Prostate gland (tissue), 2 donors: ENCODE measurements around the gene REN. TPM values are rescaled to one million over a fixed set of nuclear protein-coding genes. Genes with fewer than 3 reads are reported as not detected.
A peak's percentile ranks its signal among the peaks of the same experiment; 100 is the strongest.

Experiments
- DNase-seq: peaks from one replicate; pipeline ENCODE4 v3.0.0-alpha.2; 2019; ENCODE audit warnings: low spot score
- H3K27ac ChIP-seq, 2 donors: fragments of 200-600 bp; sonication (generic); 2 replicates each; pipeline ENCODE4 v1.5.1; 2017 to 2019
- H3K27me3 ChIP-seq: fragments of 200-600 bp; sonication (generic); replicated peaks from 2 replicates; pipeline ENCODE4 v1.5.1; 2019; ENCODE audit not compliant: insufficient read depth
- H3K36me3 ChIP-seq, 2 donors: fragments of 200-600 bp; sonication (generic); 1 replicate in 1 of 2; 2 replicates in 1 of 2; pipeline versions ENCODE4 v1.5.1 to v1.8.1; 2017 to 2019
- H3K4me1 ChIP-seq: fragments of 200-600 bp; sonication (generic); replicated peaks from 2 replicates; pipeline ENCODE4 v1.5.1; 2019
- H3K4me3 ChIP-seq, 2 donors: fragments of 200-600 bp; sonication (generic); 2 replicates each; pipeline ENCODE4 v1.5.1; 2017 to 2019
- H3K9me3 ChIP-seq: fragments of 200-600 bp; sonication (generic); 2 replicates; pipeline ENCODE4 v1.5.1; 2017
- CTCF ChIP-seq, 4 experiments: fragments of 200-600 bp in 2 of 4; fragments of 450-650 bp in 2 of 4; sonication (generic) in 2 of 4; IDR thresholded peaks; 1 replicate in 3 of 4; 2 replicates in 1 of 4; pipeline ENCODE4 v1.5.1; 2016 to 2019; ENCODE audit warnings: antibody characterized with exemption in 4 of 4, mild to moderate bottlenecking in 2 of 4, moderate library complexity in 2 of 4
- POLR2A ChIP-seq: fragments of 450-650 bp; IDR thresholded peaks from one replicate; pipeline ENCODE4 v1.6.1; 2016; ENCODE audit warnings: antibody characterized with exemption, mild to moderate bottlenecking
- POLR2AphosphoS5 ChIP-seq: sonication (generic); formaldehyde crosslinking; IDR thresholded peaks from one replicate; pipeline ENCODE4 v1.6.1; 2017; ENCODE audit warnings: antibody characterized with exemption
- WGBS: methylation state at CpG from one replicate; pipeline ENCODE4 v1.1.5; 2018; 5-methylcytosine and 5-hydroxymethylcytosine counted together
- intact Hi-C: fragments of 100-400 bp; cut with DNase I; formaldehyde crosslinking; loops from one replicate; pipeline ENCODE4 v1.14.2; 2022
- total RNA-seq, 2 donors: library from RNA; depleted of rRNA; stranded (reverse); fragments of >200 nt; gene quantifications; one replicate each; pipeline ENCODE4 v1.1.0, GENCODE V29; 2016

REN gene
- total RNA-seq, 2 donors from 2014 or later, result 0.36 TPM; not detected in 1

GRCh38 chr1:204134103-204134502 lies 32.0 kb downstream of the REN start:
- DNase-seq, result no peak
- peaks cover 16% of the 10 kb centered on the region for H3K4me1 ChIP-seq
- no peak for TF ChIP-seq CTCF (IDR thresholded peaks at IDR 0.05)
- TF ChIP-seq POLR2A, result no peak
- no peak for TF ChIP-seq POLR2AphosphoS5
- no peak overlapping the region for H3K4me3 ChIP-seq
- H3K27me3 ChIP-seq, result no peaks in the 10 kb centered on the region
- intact Hi-C loops, result no loop called here
- no peak overlapping the region for H3K27ac ChIP-seq
- 79% methylated on average over 11 of the region's 11 CpGs for WGBS
- no peaks in the 10 kb centered on the region for H3K36me3 ChIP-seq
- no peaks in the 10 kb centered on the region for H3K9me3 ChIP-seq

DNA sequence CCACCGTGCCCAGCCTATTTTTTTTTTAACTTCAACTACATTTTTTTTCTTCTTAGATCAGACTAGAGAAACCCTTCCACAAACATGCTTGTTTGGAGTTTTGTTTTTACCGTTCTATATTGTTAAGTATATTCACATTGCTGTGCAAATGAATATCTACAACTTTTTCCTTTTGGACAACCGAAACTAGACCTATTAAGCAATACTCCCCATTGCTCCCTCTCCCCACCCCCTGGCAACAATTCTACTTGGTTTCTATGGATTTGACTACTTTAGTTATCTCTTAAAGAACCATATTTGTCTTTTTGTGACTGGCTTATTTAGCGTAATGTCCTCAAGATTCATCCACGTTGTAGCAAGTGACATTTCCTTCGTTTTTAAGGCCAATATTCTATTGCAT lies 33.4 kb downstream of the REN start:
- H3K36me3 ChIP-seq, result no peaks in the 10 kb centered on the region
- intact Hi-C loops, result no loop called here
- peak overlapping the region in 1 of 2 donors; percentile 4 for H3K27ac ChIP-seq
- WGBS, result 70% methylated on average over 6 of the region's 6 CpGs
- H3K27me3 ChIP-seq, result no peaks in the 10 kb centered on the region
- DNase-seq, result no peak
- peaks cover 24% of the 10 kb centered on the region for H3K4me1 ChIP-seq
- TF ChIP-seq CTCF (IDR thresholded peaks at IDR 0.05) (no peak), POLR2A (no peak), POLR2AphosphoS5 (no peak)
- no peak overlapping the region for H3K4me3 ChIP-seq
- H3K9me3 ChIP-seq, result no peaks in the 10 kb centered on the region

DNA sequence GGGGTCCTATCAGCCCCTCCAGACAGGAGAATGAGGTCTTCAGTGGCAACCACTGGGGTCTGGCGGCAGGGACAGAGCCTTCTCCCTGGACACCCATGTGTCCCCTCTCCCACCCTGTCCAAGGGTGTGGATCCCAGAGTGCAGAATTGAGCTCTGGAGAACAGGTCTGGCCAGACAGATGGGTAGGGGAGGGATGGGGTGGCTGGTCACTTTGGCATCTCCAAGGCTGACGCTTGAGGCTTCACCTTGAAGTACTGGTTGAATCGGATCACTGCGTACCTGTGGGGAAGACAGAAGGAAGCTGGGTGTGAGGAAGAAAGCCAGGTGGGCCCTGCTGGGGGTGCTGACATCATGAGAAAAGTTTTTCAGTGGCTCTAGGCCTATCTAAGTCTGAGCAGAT lies 34.2 kb downstream of the REN start:
- no peaks in the 10 kb centered on the region for H3K36me3 ChIP-seq
- H3K4me3 ChIP-seq, result no peak overlapping the region
- intact Hi-C loops, result no loop called here
- no peak for DNase-seq
- peaks cover 30% of the 10 kb centered on the region for H3K4me1 ChIP-seq
- H3K9me3 ChIP-seq, result no peaks in the 10 kb centered on the region
- peak overlapping the region; percentile 17 to 40 for H3K27ac ChIP-seq
- no peaks in the 10 kb centered on the region for H3K27me3 ChIP-seq
- TF ChIP-seq CTCF (IDR thresholded peaks at IDR 0.05) (no peak), POLR2AphosphoS5 (peak; percentile 45)
- WGBS, result 55% methylated on average over 4 of the region's 4 CpGs

GRCh38 chr1:204130981-204131892 lies 34.9 kb downstream of the REN start:
- intact Hi-C loops, result no loop called here
- peaks cover 33% of the 10 kb centered on the region for H3K4me1 ChIP-seq
- DNase-seq, result no peak

More at GRCh38 chr1:204130981-204131892, 34.9 kb downstream of the REN start:
- H3K4me3 ChIP-seq, result no peak overlapping the region
- peak overlapping the region; percentile 17 to 40 for H3K27ac ChIP-seq
- 43% methylated on average over 11 of the region's 11 CpGs for whole genome bisulfite sequencing
- no peaks in the 10 kb centered on the region for H3K9me3 ChIP-seq
- TF ChIP-seq CTCF (IDR thresholded peaks at IDR 0.05) (no peak), POLR2AphosphoS5 (no peak), POLR2A (no peak)
- no peaks in the 10 kb centered on the region for H3K27me3 ChIP-seq
- no peaks in the 10 kb centered on the region for H3K36me3 ChIP-seq
